Osteocyte (in vitro differentiated cells): Measurements from ENCODE around the gene RTN4R. TPM values are rescaled to one million over a fixed set of nuclear protein-coding genes. Genes with fewer than 3 reads are reported as not detected.
"Not testable (repeated sequence)": the region's sequence is repeated elsewhere in the genome, so short reads cannot be mapped to it uniquely, and the experiment has no call there.

Source experiments
- DNase-seq: peaks from one replicate; pipeline ENCODE4 v3.0.0; 2021; ENCODE audit warnings: mixed read lengths; ENCODE audit not compliant: unreplicated experiment; ENCODE audit errors: extremely low spot score
- H3K27ac Mint-ChIP-seq: one replicate; pipeline ENCODE4 v1.8.0; 2021; ENCODE audit warnings: mild to moderate bottlenecking, mixed read lengths; ENCODE audit not compliant: unreplicated experiment
- H3K27me3 Mint-ChIP-seq: one replicate; pipeline ENCODE4 v1.8.0; 2021; ENCODE audit warnings: mixed read lengths; ENCODE audit not compliant: unreplicated experiment
- H3K36me3 Mint-ChIP-seq: one replicate; pipeline ENCODE4 v1.8.0; 2021; ENCODE audit warnings: mixed read lengths; ENCODE audit not compliant: unreplicated experiment
- H3K4me1 Mint-ChIP-seq: one replicate; pipeline ENCODE4 v1.8.0; 2021; ENCODE audit warnings: mixed read lengths; ENCODE audit not compliant: unreplicated experiment
- H3K4me3 Mint-ChIP-seq: one replicate; pipeline ENCODE4 v1.8.0; 2021; ENCODE audit warnings: mild to moderate bottlenecking, moderate library complexity, mixed read lengths; ENCODE audit not compliant: unreplicated experiment
- H3K9me3 Mint-ChIP-seq: one replicate; pipeline ENCODE4 v1.8.0; 2021; ENCODE audit warnings: mixed read lengths; ENCODE audit not compliant: unreplicated experiment
- total RNA-seq: library from RNA; stranded (reverse); gene quantifications from 2 replicates; pipeline ENCODE4 v1.2.1, GENCODE V29; 2021
- TF ChIP-seq, protein P1 (sequence below): fragments of 200-600 bp; sonication (generic); IDR thresholded peaks from 2 replicates; pipeline ENCODE4 v1.5.0; 2021; ENCODE audit warnings: antibody characterized with exemption, mild to moderate bottlenecking, moderate library complexity

RTN4R gene
- total RNA-seq, 1 donor from 2014 or later, result 1.5 TPM

DNA sequence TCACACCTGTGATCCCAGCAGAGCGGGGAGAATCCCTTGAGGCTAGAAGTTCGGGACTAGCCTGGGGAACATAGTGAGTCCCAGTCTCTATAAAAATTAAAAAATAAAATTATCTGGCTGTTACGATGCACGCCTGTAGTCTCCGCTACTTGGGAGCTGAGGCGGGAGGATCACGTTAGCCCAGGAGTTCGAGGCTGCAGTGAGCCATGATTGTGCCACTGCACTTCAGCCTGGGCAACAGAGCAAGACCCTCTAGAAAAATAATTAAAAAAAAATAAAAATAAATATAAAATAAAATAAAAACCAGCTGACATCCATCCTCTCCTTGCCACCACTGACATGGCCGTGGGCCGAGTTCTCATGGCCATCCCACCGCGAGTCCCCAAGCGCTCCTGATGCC, 7.7 kb upstream of the RTN4R start:
- TF ChIP-seq, protein P1, sequence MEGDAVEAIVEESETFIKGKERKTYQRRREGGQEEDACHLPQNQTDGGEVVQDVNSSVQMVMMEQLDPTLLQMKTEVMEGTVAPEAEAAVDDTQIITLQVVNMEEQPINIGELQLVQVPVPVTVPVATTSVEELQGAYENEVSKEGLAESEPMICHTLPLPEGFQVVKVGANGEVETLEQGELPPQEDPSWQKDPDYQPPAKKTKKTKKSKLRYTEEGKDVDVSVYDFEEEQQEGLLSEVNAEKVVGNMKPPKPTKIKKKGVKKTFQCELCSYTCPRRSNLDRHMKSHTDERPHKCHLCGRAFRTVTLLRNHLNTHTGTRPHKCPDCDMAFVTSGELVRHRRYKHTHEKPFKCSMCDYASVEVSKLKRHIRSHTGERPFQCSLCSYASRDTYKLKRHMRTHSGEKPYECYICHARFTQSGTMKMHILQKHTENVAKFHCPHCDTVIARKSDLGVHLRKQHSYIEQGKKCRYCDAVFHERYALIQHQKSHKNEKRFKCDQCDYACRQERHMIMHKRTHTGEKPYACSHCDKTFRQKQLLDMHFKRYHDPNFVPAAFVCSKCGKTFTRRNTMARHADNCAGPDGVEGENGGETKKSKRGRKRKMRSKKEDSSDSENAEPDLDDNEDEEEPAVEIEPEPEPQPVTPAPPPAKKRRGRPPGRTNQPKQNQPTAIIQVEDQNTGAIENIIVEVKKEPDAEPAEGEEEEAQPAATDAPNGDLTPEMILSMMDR, result no peak
- DNase-seq, result no peak
- Mint-ChIP-seq H3K4me3 (no peak overlapping the region), H3K27me3 (no peaks in the 10 kb centered on the region), H3K4me1 (peaks cover 7% of the 10 kb centered on the region), H3K27ac (no peak overlapping the region), H3K36me3 (no peaks in the 10 kb centered on the region), H3K9me3 (no peaks in the 10 kb centered on the region)

- not testable (repeated sequence) for H3K27ac Mint-ChIP-seq, H3K4me3 Mint-ChIP-seq, H3K27me3 Mint-ChIP-seq, DNase-seq, H3K36me3 Mint-ChIP-seq, H3K9me3 Mint-ChIP-seq
- H3K4me1 Mint-ChIP-seq, result peaks cover 10% of the 10 kb centered on the region
Measured at GRCh38 chr22:20275325-20275724, 7.2 kb upstream of the RTN4R start.

DNA sequence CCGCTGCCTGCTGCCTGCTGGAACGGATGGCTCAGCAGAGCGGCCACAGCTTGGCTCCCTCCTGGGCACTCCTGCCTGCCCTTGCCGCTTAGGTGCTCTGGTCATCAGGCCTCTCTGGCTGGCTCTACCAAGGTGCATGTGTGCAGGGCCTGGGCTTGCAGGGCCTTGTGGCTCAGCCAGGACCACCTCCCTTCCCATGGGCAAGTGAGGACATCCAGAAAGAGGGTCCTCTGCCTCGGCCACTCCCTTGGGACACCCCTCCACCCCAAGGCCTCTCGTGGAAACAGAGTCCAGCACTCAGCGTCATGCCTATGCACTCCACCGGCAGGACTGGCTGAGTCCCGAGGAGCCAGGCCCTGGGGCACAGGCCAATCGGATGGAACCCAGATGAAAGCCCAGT, 6.3 kb upstream of the RTN4R start:
- not testable (repeated sequence) for H3K9me3 Mint-ChIP-seq, H3K36me3 Mint-ChIP-seq, H3K4me3 Mint-ChIP-seq, H3K27me3 Mint-ChIP-seq, H3K27ac Mint-ChIP-seq, DNase-seq
- H3K4me1 Mint-ChIP-seq, result peaks cover 12% of the 10 kb centered on the region

GRCh38 chr22:20273758-20274181, 5.7 kb upstream of the RTN4R start:
- Mint-ChIP-seq H3K4me3 (no peak overlapping the region), H3K9me3 (no peaks in the 10 kb centered on the region), H3K27me3 (no peaks in the 10 kb centered on the region), H3K27ac (no peak overlapping the region), H3K36me3 (no peaks in the 10 kb centered on the region), H3K4me1 (peaks cover 12% of the 10 kb centered on the region)
- TF ChIP-seq, protein P1, result no peak
- DNase-seq, result no peak

DNA sequence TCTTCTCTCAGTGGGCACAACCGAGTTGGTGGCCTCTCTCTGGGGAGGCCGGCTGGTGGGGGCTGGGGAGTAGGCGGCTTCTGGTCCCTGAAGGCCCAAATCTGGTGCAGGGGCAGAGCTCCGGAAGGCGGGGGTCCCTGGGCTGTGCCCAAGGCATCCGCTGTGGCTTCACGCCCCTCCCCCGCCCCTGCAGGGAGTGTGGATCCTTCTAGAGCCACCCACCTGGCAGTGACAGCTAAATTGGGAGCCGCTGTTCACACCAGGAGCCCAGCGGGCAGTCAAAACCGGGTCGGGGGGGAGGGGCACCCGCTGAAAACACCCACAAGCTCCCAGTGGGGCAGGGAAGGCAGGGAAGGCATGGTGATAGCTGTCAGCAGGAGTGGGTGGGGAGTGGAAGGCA, 4.6 kb upstream of the RTN4R start:
- Mint-ChIP-seq H3K36me3 (no peaks in the 10 kb centered on the region), H3K9me3 (no peaks in the 10 kb centered on the region), H3K4me3 (no peak overlapping the region), H3K4me1 (peaks cover 16% of the 10 kb centered on the region), H3K27me3 (no peaks in the 10 kb centered on the region), H3K27ac (no peak overlapping the region)
- TF ChIP-seq, protein P1, result no peak
- no peak for DNase-seq

DNA sequence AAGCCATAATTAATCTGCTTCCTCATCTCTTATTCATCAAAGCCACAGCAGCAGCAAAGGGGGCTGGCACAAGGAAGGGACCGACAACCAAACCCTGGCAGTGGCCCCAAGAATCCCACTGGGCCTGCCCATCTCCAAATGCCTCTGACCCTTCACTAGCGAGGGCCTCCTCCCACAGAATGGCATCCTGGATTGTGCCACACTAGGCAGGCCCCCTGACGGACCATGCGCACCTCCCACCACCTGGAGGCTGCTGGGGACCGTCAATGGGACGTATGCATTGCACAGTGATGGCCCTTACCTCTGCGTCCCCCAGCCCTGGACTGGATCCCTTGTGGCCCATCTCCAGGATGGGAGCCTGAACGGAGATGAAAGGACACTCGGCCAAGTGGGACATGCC, 4.1 kb upstream of the RTN4R start:
- no peak overlapping the region for H3K27ac Mint-ChIP-seq
- no peaks in the 10 kb centered on the region for H3K27me3 Mint-ChIP-seq

More for the DNA sequence above, 4.1 kb upstream of the RTN4R start:
- no peak for DNase-seq
- Mint-ChIP-seq H3K4me1 (peaks cover 16% of the 10 kb centered on the region), H3K36me3 (no peaks in the 10 kb centered on the region), H3K9me3 (no peaks in the 10 kb centered on the region), H3K4me3 (no peak overlapping the region)
- TF ChIP-seq, protein P1, result no peak
